ENCODE results near the gene DAZAP2.
"Not testable (repeated sequence)": the region's sequence is repeated elsewhere in the genome, so short reads cannot be mapped to it uniquely, and the experiment has no call there.

The DAZAP2 gene

GRCh38 chr12:51270951-51271518 is 32.4 kb downstream of the DAZAP2 start:
- Mint-ChIP-seq H3K4me1 (peaks cover 8% of the 10 kb centered on the region), H3K4me3 (peak overlapping the region; percentile 90 to 92 (median 91)), H3K36me3 (ENCODE audit: low read depth) (no peaks in the 10 kb centered on the region), H3K27ac (peak overlapping the region; percentile 65 to 89 (median 77)), H3K27me3 (ENCODE audit: low read depth) (peaks cover 51% of the 10 kb centered on the region), H3K9me3 (no peaks in the 10 kb centered on the region)
- no peak for TF ChIP-seq CTCF (IDR thresholded peaks at IDR 0.05; ENCODE audit: unreplicated experiment in 3 of 3)

GRCh38 chr12:51272810-51273209 is 34.2 kb downstream of the DAZAP2 start:
- H3K27ac Mint-ChIP-seq; H3K9me3 Mint-ChIP-seq; H3K4me3 Mint-ChIP-seq; H3K4me1 Mint-ChIP-seq; H3K36me3 Mint-ChIP-seq (ENCODE audit: low read depth): not testable (repeated sequence)
- peaks cover 49% of the 10 kb centered on the region for H3K27me3 Mint-ChIP-seq (ENCODE audit: low read depth)

GRCh38 chr12:51275088-51275487 is 36.5 kb downstream of the DAZAP2 start:
- Mint-ChIP-seq H3K27ac (no peak overlapping the region), H3K9me3 (no peaks in the 10 kb centered on the region), H3K27me3 (ENCODE audit: low read depth) (peaks cover 31% of the 10 kb centered on the region), H3K36me3 (ENCODE audit: low read depth) (no peaks in the 10 kb centered on the region), H3K4me1 (peaks cover 8% of the 10 kb centered on the region), H3K4me3 (no peak overlapping the region)
- no peak for TF ChIP-seq CTCF (IDR thresholded peaks at IDR 0.05; ENCODE audit: unreplicated experiment in 3 of 3)

- H3K9me3 Mint-ChIP-seq, result no peaks in the 10 kb centered on the region
Observed at GRCh38 chr12:51281202-51281924, 42.7 kb downstream of the DAZAP2 start.

GRCh38 chr12:51285843-51286242 is 47.2 kb downstream of the DAZAP2 start:
- Mint-ChIP-seq H3K9me3 (no peaks in the 10 kb centered on the region), H3K4me3 (no peak overlapping the region), H3K27ac (no peak overlapping the region), H3K36me3 (ENCODE audit: low read depth) (no peaks in the 10 kb centered on the region), H3K27me3 (ENCODE audit: low read depth) (peaks cover 15% of the 10 kb centered on the region), H3K4me1 (no peaks in the 10 kb centered on the region)
- no peak for TF ChIP-seq CTCF (IDR thresholded peaks at IDR 0.05; ENCODE audit: unreplicated experiment in 3 of 3)

More at GRCh38 chr12:51281202-51281924, 42.7 kb downstream of the DAZAP2 start:
- H3K27ac Mint-ChIP-seq, result no peak overlapping the region
- TF ChIP-seq CTCF (IDR thresholded peaks at IDR 0.05; ENCODE audit: unreplicated experiment in 3 of 3), result no peak
- no peaks in the 10 kb centered on the region for H3K36me3 Mint-ChIP-seq (ENCODE audit: low read depth)
- H3K4me3 Mint-ChIP-seq, result no peak overlapping the region
- no peaks in the 10 kb centered on the region for H3K4me1 Mint-ChIP-seq
- H3K27me3 Mint-ChIP-seq (ENCODE audit: low read depth), result peaks cover 18% of the 10 kb centered on the region

- not testable (repeated sequence) for H3K27ac Mint-ChIP-seq; H3K27me3 Mint-ChIP-seq (ENCODE audit: low read depth); H3K36me3 Mint-ChIP-seq (ENCODE audit: low read depth); H3K4me3 Mint-ChIP-seq; H3K4me1 Mint-ChIP-seq; H3K9me3 Mint-ChIP-seq
Observed at GRCh38 chr12:51291603-51292513, 53.2 kb downstream of the DAZAP2 start.
